OCI-M1 (cell line): ENCODE results near the gene PSMA6.
"Not testable (repeated sequence)": the region's sequence is repeated elsewhere in the genome, so short reads cannot be mapped to it uniquely, and the experiment has no call there.

Experiments used
- DNase-seq: peaks from one replicate; lab custom pipeline; 2025; lab: John Stamatoyannopoulos, UW

The PSMA6 gene

GRCh38 chr14:35292051-35292769 is at the start of gene PSMA6:
PSMA6 (plus strand) TSS chr14:35292382; CDS start chr14:35292477, 95 bp downstream.
- peak; percentile 99 for DNase-seq

GRCh38 chr14:35242599-35243311 is 49.4 kb upstream of the PSMA6 start:
- DNase-seq = no peak

DNA sequence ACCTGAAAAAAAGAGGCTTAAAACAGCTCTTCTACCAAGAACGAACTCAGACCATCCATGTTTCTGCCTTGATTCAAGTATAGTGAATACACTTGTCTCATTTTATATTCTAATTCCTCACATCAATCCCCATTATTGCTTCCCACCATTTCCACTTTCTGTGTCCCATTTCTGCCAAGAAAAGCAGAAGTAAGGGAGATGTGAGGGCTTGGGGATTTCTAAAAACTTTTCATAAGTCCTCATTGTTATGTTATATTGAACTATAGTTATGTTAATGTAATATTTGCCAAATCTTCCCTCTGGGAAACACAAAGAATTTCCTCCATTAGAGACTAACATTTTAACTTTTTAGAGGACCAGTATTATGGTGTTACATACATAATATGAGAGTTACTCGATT is 48.2 kb upstream of the PSMA6 start:
- DNase-seq = no peak

DNA sequence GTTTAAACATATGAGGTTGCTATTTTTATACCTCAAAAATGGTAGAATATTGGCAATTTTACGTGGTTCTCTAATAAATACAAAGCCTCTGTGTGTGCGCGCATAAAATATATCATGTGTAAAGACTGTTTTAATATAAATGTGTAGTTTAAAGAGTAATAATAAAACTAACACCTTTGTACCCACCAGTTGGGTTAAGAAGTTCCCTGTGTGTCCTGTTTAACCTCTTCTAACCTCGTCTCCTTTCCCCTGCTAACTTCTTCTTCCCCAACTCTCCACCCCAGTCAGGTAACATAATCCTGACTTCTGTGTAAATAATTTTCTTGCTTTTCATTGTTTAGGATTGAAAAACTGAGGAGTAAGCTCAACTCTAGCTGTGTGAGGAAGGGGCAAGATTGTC is 47.6 kb upstream of the PSMA6 start:
- DNase-seq = no peak

DNA sequence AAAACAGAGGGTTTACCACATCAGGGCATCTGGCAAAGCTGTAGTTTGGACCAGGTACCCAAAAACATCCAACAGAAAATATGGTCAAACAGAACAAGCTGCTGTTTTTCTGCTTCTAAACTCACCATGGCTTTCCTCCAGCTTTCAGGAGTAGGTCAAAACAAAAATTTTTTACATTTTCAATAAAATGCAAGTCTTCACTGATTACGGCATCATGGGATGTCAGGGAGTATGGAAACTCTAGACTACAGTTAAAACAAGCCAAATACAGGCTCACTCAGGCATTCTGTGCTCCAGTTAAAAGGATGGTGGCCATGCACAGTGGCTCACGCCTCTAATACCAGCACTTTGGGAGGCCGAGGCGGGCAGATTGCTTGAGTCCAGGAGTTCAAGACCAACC is 47.1 kb upstream of the PSMA6 start:
- no peak for DNase-seq

GRCh38 chr14:35247777-35248475 is 44.3 kb upstream of the PSMA6 start:
- no peak for DNase-seq

DNA sequence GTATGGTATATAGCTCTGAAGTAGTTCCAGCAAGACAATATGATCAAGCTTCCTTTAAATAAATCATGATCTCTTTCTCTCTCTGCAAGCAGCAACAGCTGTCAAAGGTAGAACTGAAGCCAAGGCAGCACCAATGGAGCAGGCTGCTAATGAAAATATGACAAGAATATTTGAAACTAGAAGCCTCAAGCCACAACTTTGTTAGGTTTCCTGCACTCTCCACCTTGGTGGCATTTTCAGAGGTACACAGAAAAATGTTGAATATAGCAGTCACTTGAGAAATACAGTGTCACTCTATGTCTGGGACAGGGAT is 43.8 kb upstream of the PSMA6 start:
- no peak for DNase-seq

DNA sequence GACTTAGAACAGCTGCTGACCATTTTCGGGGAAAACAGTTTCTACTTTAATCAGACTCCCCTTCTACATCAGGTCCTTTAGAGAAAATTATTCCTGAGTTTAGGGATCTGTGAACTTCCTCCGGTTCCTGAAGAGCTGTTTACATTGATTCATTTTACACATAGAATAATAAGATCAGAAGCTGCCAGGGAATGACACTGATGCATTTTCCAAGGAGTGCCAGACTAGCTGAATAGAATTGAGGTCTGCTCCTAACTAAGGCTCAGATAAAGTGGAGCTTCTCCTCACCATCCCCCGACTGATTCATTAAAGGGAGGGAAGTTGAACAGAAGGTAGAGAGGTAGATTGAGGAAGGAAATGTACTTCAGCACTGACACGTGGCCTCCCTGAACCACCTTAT is 41.9 kb upstream of the PSMA6 start:
- DNase-seq = no peak

- DNase-seq = no peak
Observed at GRCh38 chr14:35252451-35252868, 39.7 kb upstream of the PSMA6 start.

GRCh38 chr14:35253056-35253455 is 39.1 kb upstream of the PSMA6 start:
- DNase-seq = not testable (repeated sequence)

DNA sequence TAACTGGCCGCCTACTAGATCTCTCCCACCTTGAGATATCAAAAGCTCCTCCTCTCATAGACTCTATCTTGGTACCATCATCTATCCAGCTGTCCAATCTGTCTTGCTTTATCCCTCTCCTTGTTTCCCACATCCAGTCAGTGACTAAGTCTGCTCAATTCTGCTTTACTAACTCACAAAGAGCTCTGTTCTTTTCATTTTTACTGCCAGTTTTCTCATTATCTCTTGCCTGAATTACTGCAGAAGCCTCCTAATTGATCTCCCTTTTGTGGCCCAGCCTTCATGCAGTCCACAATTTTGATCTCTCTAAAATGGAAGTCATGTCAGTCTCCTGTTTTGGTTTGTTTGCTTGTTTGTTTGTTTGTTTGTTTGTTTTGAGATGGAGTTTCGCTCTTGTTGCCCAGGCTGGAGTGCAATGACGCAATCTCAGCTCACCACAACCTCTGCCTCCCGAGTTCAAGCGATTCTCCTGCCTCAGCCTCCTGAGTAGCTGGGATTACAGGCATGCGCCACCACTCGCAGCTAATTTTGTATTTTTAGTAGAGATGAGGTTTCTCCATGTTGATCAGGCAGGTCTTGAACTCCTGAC is 38.1 kb upstream of the PSMA6 start:
- not testable (repeated sequence) for DNase-seq

- no peak for DNase-seq
Observed at GRCh38 chr14:35254736-35255135, 37.4 kb upstream of the PSMA6 start.

GRCh38 chr14:35255711-35256110 is 36.5 kb upstream of the PSMA6 start:
- no peak for DNase-seq

DNA sequence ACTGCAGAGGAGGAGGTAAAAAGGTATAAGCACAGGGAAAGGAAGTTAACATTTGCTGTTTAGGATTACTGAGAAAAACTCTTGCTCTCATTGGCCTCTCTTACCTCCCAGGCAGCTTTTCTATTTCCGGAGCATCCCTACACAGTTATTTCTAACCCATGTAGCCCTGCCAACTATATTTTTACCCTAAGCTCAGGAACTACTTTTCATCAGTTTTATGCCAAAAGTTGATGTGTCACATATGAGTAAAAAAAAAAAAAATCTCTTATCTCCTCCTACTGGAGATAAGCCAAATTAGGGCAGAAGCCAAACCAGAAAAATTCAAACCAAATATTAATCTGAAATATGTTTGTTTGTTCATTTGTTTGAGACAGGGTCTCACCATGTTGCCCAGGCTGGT is 34.4 kb upstream of the PSMA6 start:
- DNase-seq = peak; percentile 5

- peak; percentile 15 for DNase-seq
Observed at GRCh38 chr14:35258420-35258819, 33.8 kb upstream of the PSMA6 start.

GRCh38 chr14:35261774-35262173 is 30.4 kb upstream of the PSMA6 start:
- DNase-seq = no peak

- DNase-seq = no peak
Observed at GRCh38 chr14:35262436-35262835, 29.7 kb upstream of the PSMA6 start.

GRCh38 chr14:35268946-35269345 is 23.2 kb upstream of the PSMA6 start:
- no peak for DNase-seq

- DNase-seq = no peak
Observed at GRCh38 chr14:35274805-35275204, 17.4 kb upstream of the PSMA6 start.

GRCh38 chr14:35277179-35277578 is 15.0 kb upstream of the PSMA6 start:
- DNase-seq = no peak

- DNase-seq = no peak
Observed at GRCh38 chr14:35279369-35279768, 12.8 kb upstream of the PSMA6 start.

DNA sequence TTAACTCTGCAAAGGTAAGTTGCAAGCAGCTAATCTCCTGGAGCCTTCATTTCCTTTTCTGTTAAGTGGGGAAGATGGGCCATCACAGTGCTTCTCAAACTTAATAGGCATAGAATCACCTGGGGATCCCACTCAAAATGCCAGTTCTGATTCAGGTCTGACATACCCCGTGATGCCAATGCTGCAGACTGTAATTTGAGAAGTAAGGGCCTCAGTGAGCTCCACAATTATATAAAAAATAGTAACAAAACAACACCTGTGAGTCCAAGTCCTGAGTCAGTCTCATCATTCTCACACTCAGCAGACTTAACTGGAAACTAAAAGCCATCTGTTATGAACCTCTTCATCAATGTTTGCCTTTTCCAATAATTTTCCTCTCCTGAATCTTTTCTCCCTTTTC is 10.8 kb upstream of the PSMA6 start:
- no peak for DNase-seq

- no peak for DNase-seq
Observed at GRCh38 chr14:35284506-35284905, 7.7 kb upstream of the PSMA6 start.
